Panc1 (cell line): ENCODE results near the gene C1orf50. TPM values are rescaled to one million over a fixed set of nuclear protein-coding genes. Genes with fewer than 3 reads are reported as not detected.

Experiments
- ATAC-seq: fragments of 200-7000 bp; cut with Tn5 transposase; 2 replicates; pipeline ENCODE4 v1.9.1; 2020; ENCODE audit warnings: mild to moderate bottlenecking, moderate library complexity
- BruUV-seq: library from RNA; stranded (reverse); fragments of 400-500 nt; replicated peaks from 2 replicates; lab custom pipeline; 2021; lab: Mats Ljungman, UMichigan
- CTCF ChIA-PET: fragments of 300-600 bp; sonication (Branson Sonifier 250); formaldehyde crosslinking; loops from one replicate; lab custom pipeline; 2022; ENCODE audit warnings: antibody characterized with exemption; lab: Charles Lee
- POLR2A ChIA-PET: fragments of 300-600 bp; sonication (Branson Sonifier 250); formaldehyde crosslinking; loops from one replicate; lab custom pipeline; 2022; ENCODE audit warnings: antibody characterized with exemption; lab: Charles Lee
- DNase-seq: peaks from one replicate; pipeline ENCODE4 v3.0.0-alpha.2; 2010; ENCODE audit warnings: low read depth, low spot score
- H3K27ac ChIP-seq: 2 replicates; pipeline ENCODE4 v1.5.1; 2011; ENCODE audit warnings: mild to moderate bottlenecking, low read length, inconsistent platforms
- H3K27me3 ChIP-seq: fragments of 200-500 bp; sonication (Bioruptor generic); 2 replicates; pipeline ENCODE4 v1.6.0; 2014; ENCODE audit warnings: low read length, inconsistent platforms; ENCODE audit not compliant: control insufficient read depth, insufficient read depth
- H3K36me3 ChIP-seq: fragments of 200-500 bp; sonication (Bioruptor generic); 2 replicates; pipeline ENCODE4 v1.5.1; 2014; ENCODE audit warnings: inconsistent platforms, mild to moderate bottlenecking, low read length, moderate library complexity; ENCODE audit not compliant: control insufficient read depth, insufficient read depth
- H3K4me1 ChIP-seq: 2 replicates; pipeline ENCODE4 v1.5.1; 2011; ENCODE audit warnings: inconsistent platforms, mild to moderate bottlenecking, low read length, moderate library complexity; ENCODE audit not compliant: control insufficient read depth, insufficient read depth
- H3K4me3 ChIP-seq, 2 experiments: 2 replicates each; pipeline ENCODE4 v1.5.1; 2011 to 2012; ENCODE audit warnings: low read depth in 2 of 2, low read length in 2 of 2, mild to moderate bottlenecking in 2 of 2, inconsistent platforms in 1 of 2, moderate library complexity in 1 of 2
- H3K9me3 ChIP-seq: fragments of 200-500 bp; sonication (Bioruptor generic); 2 replicates; pipeline ENCODE4 v1.5.1; 2014; ENCODE audit warnings: low read depth, mild to moderate bottlenecking, inconsistent platforms, low read length, moderate library complexity; ENCODE audit not compliant: control insufficient read depth, insufficient read depth
- POLR2AphosphoS5 ChIP-seq: IDR thresholded peaks from 2 replicates; pipeline ENCODE4 v1.6.1; 2012; ENCODE audit warnings: mild to moderate bottlenecking, low read depth, low read length, moderate library complexity
- SIN3A ChIP-seq: IDR thresholded peaks from 2 replicates; pipeline ENCODE4 v1.6.1; 2012; ENCODE audit warnings: low read depth, mild to moderate bottlenecking, low read length, moderate library complexity, borderline replicate concordance; ENCODE audit not compliant: insufficient read depth
- TCF7L2 ChIP-seq: IDR thresholded peaks from 2 replicates; pipeline ENCODE4 v1.6.1; 2011; ENCODE audit warnings: mild to moderate bottlenecking, low read depth, low read length, inconsistent platforms
- in situ Hi-C: cut with HindIII; loops from 2 replicates; pipeline ENCODE4 v1.10.0; 2016; ENCODE audit warnings: low sequenced_read_pairs, low pct_unique_long_range_greater_than_20kb
- intact Hi-C: fragments of 100-400 bp; cut with micrococcal nuclease; formaldehyde crosslinking; loops from one replicate; pipeline ENCODE4 v1.10.0; 2022; ENCODE audit not compliant: unreplicated experiment
- total RNA-seq: library from RNA; stranded (reverse); gene quantifications from one replicate; pipeline ENCODE4 v1.2.1, GENCODE V29; 2021; ENCODE audit not compliant: unreplicated experiment
- TF ChIP-seq, protein P1 (sequence below): fragments of 450-650 bp; IDR thresholded peaks from 2 replicates; pipeline ENCODE4 v1.5.1; 2017; ENCODE audit warnings: mild to moderate bottlenecking
- TF ChIP-seq, protein P2 (sequence below), 2 experiments: IDR thresholded peaks; 2 replicates each; pipeline ENCODE4 v1.6.1; 2011 to 2012; ENCODE audit warnings: low read depth in 2 of 2, control low read depth in 1 of 2, low read length in 1 of 2, mild to moderate bottlenecking in 1 of 2, moderate library complexity in 1 of 2; ENCODE audit not compliant: insufficient read depth in 1 of 2

Gene C1orf50
- total RNA-seq, 1 experiment from 2014 or later, result 5.8 TPM

DNA sequence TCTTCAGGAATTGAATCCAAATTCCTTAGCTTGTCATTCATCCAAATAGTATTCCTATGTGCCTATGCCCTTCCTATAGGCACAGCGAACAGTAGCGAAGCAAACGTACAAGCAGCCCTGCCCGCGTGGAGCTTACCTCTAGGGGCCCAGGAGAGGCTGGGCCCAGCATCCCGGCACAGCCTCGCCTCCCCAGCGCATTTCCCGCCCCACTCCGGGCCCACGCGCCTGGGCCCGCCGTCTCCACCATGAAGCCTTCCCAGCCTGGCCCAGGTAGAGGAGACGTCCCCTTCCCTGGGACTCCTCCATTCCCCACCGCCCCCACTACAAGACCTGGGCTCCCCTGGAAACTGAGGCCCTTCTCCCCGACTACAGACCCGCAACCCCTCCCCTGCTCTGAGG lies 17.5 kb downstream of the C1orf50 start:
- Histone ChIP-seq H3K9me3 (no peaks in the 10 kb centered on the region), H3K27me3 (no peaks in the 10 kb centered on the region), H3K4me1 (no peaks in the 10 kb centered on the region), H3K36me3 (no peaks in the 10 kb centered on the region), H3K4me3 (no peak overlapping the region), H3K27ac (no peak overlapping the region)
- DNase-seq (no peak), ATAC-seq (peak; percentile 32; the same call in 1 of the 2 replicates)
- no peak for TF ChIP-seq POLR2AphosphoS5
- TF ChIP-seq, protein P1, sequence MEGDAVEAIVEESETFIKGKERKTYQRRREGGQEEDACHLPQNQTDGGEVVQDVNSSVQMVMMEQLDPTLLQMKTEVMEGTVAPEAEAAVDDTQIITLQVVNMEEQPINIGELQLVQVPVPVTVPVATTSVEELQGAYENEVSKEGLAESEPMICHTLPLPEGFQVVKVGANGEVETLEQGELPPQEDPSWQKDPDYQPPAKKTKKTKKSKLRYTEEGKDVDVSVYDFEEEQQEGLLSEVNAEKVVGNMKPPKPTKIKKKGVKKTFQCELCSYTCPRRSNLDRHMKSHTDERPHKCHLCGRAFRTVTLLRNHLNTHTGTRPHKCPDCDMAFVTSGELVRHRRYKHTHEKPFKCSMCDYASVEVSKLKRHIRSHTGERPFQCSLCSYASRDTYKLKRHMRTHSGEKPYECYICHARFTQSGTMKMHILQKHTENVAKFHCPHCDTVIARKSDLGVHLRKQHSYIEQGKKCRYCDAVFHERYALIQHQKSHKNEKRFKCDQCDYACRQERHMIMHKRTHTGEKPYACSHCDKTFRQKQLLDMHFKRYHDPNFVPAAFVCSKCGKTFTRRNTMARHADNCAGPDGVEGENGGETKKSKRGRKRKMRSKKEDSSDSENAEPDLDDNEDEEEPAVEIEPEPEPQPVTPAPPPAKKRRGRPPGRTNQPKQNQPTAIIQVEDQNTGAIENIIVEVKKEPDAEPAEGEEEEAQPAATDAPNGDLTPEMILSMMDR, result no peak
- TF ChIP-seq TCF7L2, result no peak
- TF ChIP-seq SIN3A, result no peak
- TF ChIP-seq, protein P2, sequence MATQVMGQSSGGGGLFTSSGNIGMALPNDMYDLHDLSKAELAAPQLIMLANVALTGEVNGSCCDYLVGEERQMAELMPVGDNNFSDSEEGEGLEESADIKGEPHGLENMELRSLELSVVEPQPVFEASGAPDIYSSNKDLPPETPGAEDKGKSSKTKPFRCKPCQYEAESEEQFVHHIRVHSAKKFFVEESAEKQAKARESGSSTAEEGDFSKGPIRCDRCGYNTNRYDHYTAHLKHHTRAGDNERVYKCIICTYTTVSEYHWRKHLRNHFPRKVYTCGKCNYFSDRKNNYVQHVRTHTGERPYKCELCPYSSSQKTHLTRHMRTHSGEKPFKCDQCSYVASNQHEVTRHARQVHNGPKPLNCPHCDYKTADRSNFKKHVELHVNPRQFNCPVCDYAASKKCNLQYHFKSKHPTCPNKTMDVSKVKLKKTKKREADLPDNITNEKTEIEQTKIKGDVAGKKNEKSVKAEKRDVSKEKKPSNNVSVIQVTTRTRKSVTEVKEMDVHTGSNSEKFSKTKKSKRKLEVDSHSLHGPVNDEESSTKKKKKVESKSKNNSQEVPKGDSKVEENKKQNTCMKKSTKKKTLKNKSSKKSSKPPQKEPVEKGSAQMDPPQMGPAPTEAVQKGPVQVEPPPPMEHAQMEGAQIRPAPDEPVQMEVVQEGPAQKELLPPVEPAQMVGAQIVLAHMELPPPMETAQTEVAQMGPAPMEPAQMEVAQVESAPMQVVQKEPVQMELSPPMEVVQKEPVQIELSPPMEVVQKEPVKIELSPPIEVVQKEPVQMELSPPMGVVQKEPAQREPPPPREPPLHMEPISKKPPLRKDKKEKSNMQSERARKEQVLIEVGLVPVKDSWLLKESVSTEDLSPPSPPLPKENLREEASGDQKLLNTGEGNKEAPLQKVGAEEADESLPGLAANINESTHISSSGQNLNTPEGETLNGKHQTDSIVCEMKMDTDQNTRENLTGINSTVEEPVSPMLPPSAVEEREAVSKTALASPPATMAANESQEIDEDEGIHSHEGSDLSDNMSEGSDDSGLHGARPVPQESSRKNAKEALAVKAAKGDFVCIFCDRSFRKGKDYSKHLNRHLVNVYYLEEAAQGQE (IDR thresholded peaks at IDR 0.05; ENCODE audit: insufficient read depth in 1 of 2, low read depth in 2 of 2, low read length in 1 of 2), result no peak
- ChIA-PET CTCF (no interaction called here), POLR2A (no interaction called here)
- intact Hi-C loops (no loop called here), in situ Hi-C loops (no loop called here)
- BruUV-seq, result no TSS peak

DNA sequence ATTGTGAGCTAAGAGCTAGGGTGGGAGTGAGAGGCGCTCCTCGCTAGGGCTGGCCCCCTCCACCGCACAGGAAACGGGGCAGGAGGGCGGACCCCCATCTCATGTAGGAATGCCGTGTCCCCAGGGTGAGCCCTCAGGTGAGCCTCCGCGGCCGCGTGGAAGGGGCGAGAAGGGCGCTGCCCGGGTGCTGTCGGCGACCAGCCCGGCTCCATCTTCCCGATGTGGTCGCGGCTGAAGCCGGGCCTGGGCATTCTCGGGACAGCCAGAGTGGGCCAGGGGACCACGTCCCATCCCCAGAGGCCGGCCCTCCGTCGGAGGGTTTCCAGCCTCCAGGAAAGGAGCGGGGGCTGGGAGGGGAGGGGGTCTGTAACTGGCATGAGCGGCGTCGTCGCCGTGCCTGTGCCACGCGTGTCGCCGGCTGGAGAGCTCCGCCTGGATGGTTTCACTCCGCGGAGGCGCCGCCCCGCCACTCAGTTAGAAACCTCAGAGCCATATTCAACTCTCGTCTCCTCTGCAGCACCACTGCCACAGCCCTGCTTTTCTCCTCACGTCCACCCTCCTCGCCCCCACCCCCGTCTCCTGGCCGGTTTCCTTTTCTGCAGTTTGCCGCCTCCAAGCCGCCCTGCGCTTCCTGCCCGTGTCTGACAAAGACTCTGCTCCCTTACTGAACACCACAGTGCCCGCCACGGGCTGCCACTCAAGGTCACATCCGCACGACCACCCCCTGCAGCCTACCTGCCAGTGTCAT lies 18.1 kb downstream of the C1orf50 start, which contains the start of gene TMEM269:
Gene TMEM269 (plus strand): TSS at position 46 of the 748 bp plus-strand sequence. CDS start 4,903 bp downstream, outside the sequence.
- in situ Hi-C loops (no loop called here), intact Hi-C loops (no loop called here)
- no peak; the same call in 1 of the 2 replicates for ATAC-seq
- TF ChIP-seq, protein P2 (IDR thresholded peaks at IDR 0.05; ENCODE audit: insufficient read depth in 1 of 2, low read depth in 2 of 2, low read length in 1 of 2), result no peak
- TF ChIP-seq, protein P1, result no peak
- TF ChIP-seq POLR2AphosphoS5, result no peak
- no peak for TF ChIP-seq TCF7L2
- TF ChIP-seq SIN3A, result no peak
- ChIA-PET CTCF (no interaction called here), POLR2A (no interaction called here)
- H3K4me3 ChIP-seq, result no peak within 1 kb of the TSS
- no peak for DNase-seq
- H3K36me3 ChIP-seq, result no peaks in the 10 kb centered on the region
- H3K9me3 ChIP-seq, result no peaks in the 10 kb centered on the region
- H3K27ac ChIP-seq, result no peak within 1 kb of the TSS
- no TSS peak for BruUV-seq
- H3K4me1 ChIP-seq, result no peaks in the 10 kb centered on the region
- no peaks in the 10 kb centered on the region for H3K27me3 ChIP-seq
